Measurements from ENCODE around the gene MOB2. TPM values are rescaled to one million over a fixed set of nuclear protein-coding genes. Genes with fewer than 3 reads are reported as not detected.

The MOB2 gene
- polyA plus RNA-seq, 3 donors = 22.1 to 44.1 (median 22.5) TPM

- H3K9me3 ChIP-seq (replicated peaks in 1 of 2; ENCODE audit: control insufficient read depth in 1 of 2, insufficient read depth in 1 of 2, low read length in 2 of 2) = peaks cover 0 to 27% of the 10 kb centered on the region in 2 donors
- no peak for TF ChIP-seq CTCF (IDR thresholded peaks at IDR 0.05)
- no peak for DNase-seq
- 96% methylated on average over 8 of the region's 9 CpGs for WGBS (ENCODE audit: insufficient coverage)
- H3K9ac ChIP-seq (ENCODE audit: insufficient read depth, low read length, poor library complexity, severe bottlenecking) = no peak overlapping the region
- no peak overlapping the region for H2AFZ ChIP-seq (ENCODE audit: insufficient read depth, low read depth, low read length, poor library complexity, severe bottlenecking)
- H3K79me2 ChIP-seq (ENCODE audit: insufficient read depth, low read length) = no peaks in the 10 kb centered on the region
- peaks cover 20 to 41% of the 10 kb centered on the region in 2 donors for H3K36me3 ChIP-seq (replicated peaks in 1 of 2; ENCODE audit: control insufficient read depth in 1 of 2, insufficient read depth in 2 of 2, low read length in 2 of 2)
- intact Hi-C loops (cut with micrococcal nuclease) = no loop called here
- H3K4me2 ChIP-seq (replicated peaks; ENCODE audit: extremely low read depth, low read length, poor library complexity, severe bottlenecking) = no peak overlapping the region
- H4K20me1 ChIP-seq (ENCODE audit: insufficient read depth, low read length) = no peaks in the 10 kb centered on the region
- H3K27ac ChIP-seq (ENCODE audit: low read depth in 1 of 2, low read length in 2 of 2) = no peak overlapping the region
- H3K27ac Mint-ChIP-seq = peak overlapping the region in 1 of 7 donors; percentile 68
- no peaks in the 10 kb centered on the region for H3K4me1 ChIP-seq (ENCODE audit: control insufficient read depth in 1 of 2, insufficient read depth in 2 of 2, low read length in 2 of 2)
- H3K4me3 Mint-ChIP-seq = no peak overlapping the region
- no peaks in the 10 kb centered on the region for H3K4me1 Mint-ChIP-seq
- H3K27me3 ChIP-seq (ENCODE audit: control insufficient read depth in 2 of 2, insufficient read depth in 2 of 2, low read length in 2 of 2) = no peaks in the 10 kb centered on the region
- peaks cover 31 to 46% of the 10 kb centered on the region in 2 donors for H3K36me3 Mint-ChIP-seq
- H3K4me3 ChIP-seq (replicated peaks in 1 of 3; ENCODE audit: low read depth in 2 of 3, low read length in 3 of 3) = no peak overlapping the region
- peaks cover 0 to 5% (median 0%) of the 10 kb centered on the region in 3 donors for H3K27me3 Mint-ChIP-seq (ENCODE audit: low read depth in 3 of 3)
- peaks cover 7 to 22% (median 11%) of the 10 kb centered on the region in 7 donors for H3K9me3 Mint-ChIP-seq
Observed at GRCh38 chr11:1467270-1467669, 19.3 kb downstream of the MOB2 start.

GRCh38 chr11:1466784-1467183, 19.8 kb downstream of the MOB2 start:
- no peak for DNase-seq
- H3K27ac Mint-ChIP-seq = peak overlapping the region in 1 of 7 donors; percentile 68
- Histone ChIP-seq H3K27ac (ENCODE audit: low read depth in 1 of 2, low read length in 2 of 2) (no peak overlapping the region), H3K9ac (ENCODE audit: insufficient read depth, low read length, poor library complexity, severe bottlenecking) (no peak overlapping the region), H3K36me3 (replicated peaks in 1 of 2; ENCODE audit: control insufficient read depth in 1 of 2, insufficient read depth in 2 of 2, low read length in 2 of 2) (peaks cover 20 to 39% of the 10 kb centered on the region in 2 donors), H3K4me3 (replicated peaks in 1 of 3; ENCODE audit: low read depth in 2 of 3, low read length in 3 of 3) (no peak overlapping the region), H3K4me2 (replicated peaks; ENCODE audit: extremely low read depth, low read length, poor library complexity, severe bottlenecking) (no peak overlapping the region), H3K4me1 (ENCODE audit: control insufficient read depth in 1 of 2, insufficient read depth in 2 of 2, low read length in 2 of 2) (no peaks in the 10 kb centered on the region), H3K27me3 (ENCODE audit: control insufficient read depth in 2 of 2, insufficient read depth in 2 of 2, low read length in 2 of 2) (no peaks in the 10 kb centered on the region), H2AFZ (ENCODE audit: insufficient read depth, low read depth, low read length, poor library complexity, severe bottlenecking) (no peak overlapping the region), H4K20me1 (ENCODE audit: insufficient read depth, low read length) (no peaks in the 10 kb centered on the region), H3K79me2 (ENCODE audit: insufficient read depth, low read length) (no peaks in the 10 kb centered on the region), H3K9me3 (replicated peaks in 1 of 2; ENCODE audit: control insufficient read depth in 1 of 2, insufficient read depth in 1 of 2, low read length in 2 of 2) (peaks cover 0 to 27% of the 10 kb centered on the region in 2 donors)
- H3K36me3 Mint-ChIP-seq = peaks cover 31 to 46% of the 10 kb centered on the region in 2 donors
- intact Hi-C loops (cut with micrococcal nuclease) = no loop called here
- H3K9me3 Mint-ChIP-seq = peaks cover 7 to 22% (median 11%) of the 10 kb centered on the region in 7 donors
- no peaks in the 10 kb centered on the region for H3K4me1 Mint-ChIP-seq
- no peak overlapping the region for H3K4me3 Mint-ChIP-seq
- H3K27me3 Mint-ChIP-seq (ENCODE audit: low read depth in 3 of 3) = peaks cover 0 to 5% (median 0%) of the 10 kb centered on the region in 3 donors
- WGBS (ENCODE audit: insufficient coverage) = 93% methylated on average over 16 of the region's 16 CpGs
- no peak for TF ChIP-seq CTCF (IDR thresholded peaks at IDR 0.05)

Measured in CD14-positive monocyte (primary cell).